HCEC 1CT (cell line): ENCODE results near the gene LDLRAD4.

Experiments used
- DNase-seq: peaks from one replicate; pipeline ENCODE4 v3.0.0-alpha.2; 2017

LDLRAD4 gene

GRCh38 chr18:13440277-13441248 lies 222.0 kb downstream of the LDLRAD4 start:
- DNase-seq, result no peak

GRCh38 chr18:13441736-13442135 lies 223.2 kb downstream of the LDLRAD4 start:
- no peak for DNase-seq

- DNase-seq, result no peak
Observed at GRCh38 chr18:13442451-13442850, 223.9 kb downstream of the LDLRAD4 start.

- DNase-seq, result no peak
Observed at GRCh38 chr18:13443552-13443951, 225.0 kb downstream of the LDLRAD4 start.

- no peak for DNase-seq
Observed at GRCh38 chr18:13444430-13445240, 226.1 kb downstream of the LDLRAD4 start.

GRCh38 chr18:13445241-13445897 lies 226.8 kb downstream of the LDLRAD4 start:
- no peak for DNase-seq

- no peak for DNase-seq
Observed at GRCh38 chr18:13446024-13446423, 227.5 kb downstream of the LDLRAD4 start.

GRCh38 chr18:13446610-13447461 lies 228.3 kb downstream of the LDLRAD4 start:
- DNase-seq, result no peak

GRCh38 chr18:13447621-13448334 lies 229.2 kb downstream of the LDLRAD4 start:
- DNase-seq, result no peak

GRCh38 chr18:13448335-13448795 lies 229.8 kb downstream of the LDLRAD4 start:
- no peak for DNase-seq

- no peak for DNase-seq
Observed at GRCh38 chr18:13449651-13450050, 231.1 kb downstream of the LDLRAD4 start.

- no peak for DNase-seq
Observed at GRCh38 chr18:13450289-13451212, 232.0 kb downstream of the LDLRAD4 start.

GRCh38 chr18:13451213-13451540 lies 232.6 kb downstream of the LDLRAD4 start:
- no peak for DNase-seq

- DNase-seq, result no peak
Observed at GRCh38 chr18:13451661-13452387, 233.3 kb downstream of the LDLRAD4 start.

- no peak for DNase-seq
Observed at GRCh38 chr18:13452388-13452811, 233.8 kb downstream of the LDLRAD4 start.

GRCh38 chr18:13452871-13453680 lies 234.5 kb downstream of the LDLRAD4 start:
- no peak for DNase-seq

- no peak for DNase-seq
Observed at GRCh38 chr18:13453714-13454113, 235.2 kb downstream of the LDLRAD4 start.

GRCh38 chr18:13454363-13455150 lies 236.0 kb downstream of the LDLRAD4 start:
- no peak for DNase-seq
